Measurements from ENCODE around the gene MGAT5.

MGAT5 gene

GRCh38 chr2:134433469-134433868 is 179.6 kb downstream of the MGAT5 start:
- no peak for DNase-seq

DNA sequence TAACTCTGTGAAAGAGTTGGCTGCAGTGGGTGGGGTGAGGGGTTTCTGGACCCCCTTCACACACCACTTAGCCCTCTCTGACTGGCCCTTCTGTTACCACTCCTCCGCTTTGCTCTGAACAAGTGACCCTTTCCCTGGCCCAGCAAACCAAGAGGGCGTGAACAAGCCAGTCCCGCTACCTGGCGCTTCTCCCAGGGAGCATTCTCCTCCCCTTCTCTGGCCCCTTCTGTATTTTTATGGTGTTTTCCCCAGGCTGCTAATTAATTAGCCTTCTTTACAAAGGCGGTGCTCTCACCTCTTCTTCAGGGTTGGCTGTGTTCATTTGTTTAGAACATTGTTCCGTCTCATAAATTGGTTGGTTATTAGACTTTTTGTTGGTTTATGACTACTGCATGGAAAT is 180.1 kb downstream of the MGAT5 start:
- DNase-seq = no peak

GRCh38 chr2:134435505-134435904 is 181.6 kb downstream of the MGAT5 start:
- no peak for DNase-seq

DNA sequence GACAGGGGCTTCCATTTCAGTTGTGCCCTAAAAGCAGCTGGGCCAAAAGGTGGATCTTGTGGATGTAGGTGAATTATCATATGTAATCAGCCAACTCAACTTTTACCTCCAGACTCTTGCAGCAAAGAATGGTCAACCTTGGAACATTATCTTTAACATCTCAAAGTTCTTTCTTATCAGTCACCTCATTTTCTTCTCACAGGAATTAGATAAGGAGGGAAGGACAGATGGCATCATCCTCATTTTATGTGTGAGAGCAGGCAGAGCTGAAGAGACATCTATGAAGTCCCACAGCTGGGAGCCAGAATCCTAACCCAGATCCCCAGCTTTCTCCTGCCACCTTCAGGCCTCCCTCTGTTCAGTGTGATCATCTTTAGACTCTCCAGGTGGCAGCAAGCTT is 182.1 kb downstream of the MGAT5 start:
- no peak for DNase-seq

DNA sequence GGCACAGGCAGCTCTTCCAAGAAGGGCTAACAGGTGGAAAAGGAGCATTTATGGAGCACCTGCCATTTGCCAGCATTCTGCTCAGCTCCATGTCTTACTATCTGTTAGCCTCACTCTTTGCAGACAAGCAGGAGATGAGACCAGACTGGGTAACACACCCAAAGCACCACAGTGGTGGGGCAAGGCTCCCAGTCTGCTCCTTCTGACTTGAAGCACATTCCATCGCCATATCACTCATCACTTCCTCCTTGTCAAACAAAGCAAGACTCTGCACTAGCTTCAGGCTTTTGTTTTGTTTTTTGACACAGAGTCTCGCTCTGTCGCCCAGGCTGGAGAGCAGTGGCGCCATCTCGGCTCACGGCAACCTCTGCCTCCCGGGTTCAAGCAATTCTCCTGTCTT is 182.8 kb downstream of the MGAT5 start:
- DNase-seq = no peak

- DNase-seq = no peak
These were observed 184.5 kb downstream of the MGAT5 start for GRCh38 chr2:134438371-134438770.

- no peak for DNase-seq
These were observed 186.6 kb downstream of the MGAT5 start for GRCh38 chr2:134440336-134440909.

GRCh38 chr2:134441153-134441863 is 187.4 kb downstream of the MGAT5 start:
- no peak for DNase-seq

- no peak for DNase-seq
These were observed 190.1 kb downstream of the MGAT5 start for GRCh38 chr2:134443814-134444480.

- no peak for DNase-seq
These were observed 191.2 kb downstream of the MGAT5 start for GRCh38 chr2:134445116-134445515.

GRCh38 chr2:134445985-134446382 is 192.1 kb downstream of the MGAT5 start:
- no peak for DNase-seq

DNA sequence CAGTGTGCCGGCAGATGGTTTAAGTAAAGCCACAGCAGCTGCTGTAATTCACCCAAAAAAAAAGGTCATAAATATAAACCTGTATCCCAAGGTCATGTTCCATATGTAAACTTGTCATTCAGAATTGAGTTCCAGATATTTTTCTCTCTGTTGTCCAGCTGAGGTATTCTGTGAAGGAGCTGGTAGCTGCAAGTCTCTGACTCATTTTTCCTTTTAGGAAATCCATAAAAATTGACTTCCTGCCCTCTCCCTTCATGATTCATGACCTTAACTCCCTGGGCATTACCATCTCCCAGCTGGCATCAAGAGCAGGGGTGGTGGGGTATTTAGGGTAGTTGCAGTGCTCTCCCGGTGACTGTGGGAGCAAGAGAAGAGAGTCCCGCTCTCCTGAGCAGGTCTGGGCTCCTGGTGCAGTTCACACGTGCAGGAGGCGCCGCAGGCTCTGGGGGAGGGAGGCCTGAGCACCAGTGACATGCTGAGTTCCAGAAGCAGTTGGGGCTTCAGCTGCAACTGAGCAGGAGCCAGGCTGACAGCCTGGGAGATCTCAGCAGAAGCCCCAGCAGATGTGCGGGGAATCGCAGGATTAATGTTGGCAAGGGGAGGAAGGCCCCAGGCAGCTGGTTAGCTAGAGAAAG is 192.6 kb downstream of the MGAT5 start:
- no peak for DNase-seq

DNA sequence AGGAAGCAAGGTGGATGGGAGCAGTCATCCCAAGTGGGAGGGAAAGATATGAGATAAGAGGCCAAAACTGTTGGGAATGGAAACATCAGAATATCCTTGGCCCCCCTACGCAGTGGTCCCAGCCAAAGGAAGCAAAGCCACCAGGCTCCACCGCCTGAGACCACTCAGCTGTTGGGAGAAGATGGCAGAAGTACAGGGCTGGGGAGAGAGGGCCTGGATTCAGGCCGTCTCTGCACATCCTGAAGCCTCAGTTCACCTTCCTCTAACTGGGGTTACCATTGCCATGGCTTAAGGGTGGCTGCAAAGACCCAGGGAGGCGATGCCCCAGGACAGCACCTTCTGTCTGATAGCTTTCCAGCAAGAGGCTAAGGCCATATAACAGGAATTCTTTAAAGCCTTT is 193.8 kb downstream of the MGAT5 start:
- no peak for DNase-seq

DNA sequence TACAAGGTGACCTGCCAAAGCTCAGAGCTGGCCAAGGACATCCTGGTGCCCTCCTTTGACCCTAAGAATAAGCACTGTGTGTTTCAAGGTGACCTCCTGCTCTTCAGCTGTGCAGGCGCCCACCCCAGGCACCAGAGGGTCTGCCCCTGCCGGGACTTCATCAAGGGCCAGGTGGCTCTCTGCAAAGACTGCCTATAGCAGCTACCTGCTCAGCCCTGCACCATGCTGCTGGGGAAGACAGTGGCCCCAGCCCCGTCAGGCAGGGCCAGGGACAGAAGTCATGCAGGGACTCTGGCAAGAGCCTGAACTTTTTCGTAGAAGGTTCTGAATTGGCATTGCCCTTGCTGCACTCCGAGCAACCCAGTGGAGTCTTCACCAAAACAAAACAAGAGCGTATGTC is 194.8 kb downstream of the MGAT5 start:
- DNase-seq = no peak

DNA sequence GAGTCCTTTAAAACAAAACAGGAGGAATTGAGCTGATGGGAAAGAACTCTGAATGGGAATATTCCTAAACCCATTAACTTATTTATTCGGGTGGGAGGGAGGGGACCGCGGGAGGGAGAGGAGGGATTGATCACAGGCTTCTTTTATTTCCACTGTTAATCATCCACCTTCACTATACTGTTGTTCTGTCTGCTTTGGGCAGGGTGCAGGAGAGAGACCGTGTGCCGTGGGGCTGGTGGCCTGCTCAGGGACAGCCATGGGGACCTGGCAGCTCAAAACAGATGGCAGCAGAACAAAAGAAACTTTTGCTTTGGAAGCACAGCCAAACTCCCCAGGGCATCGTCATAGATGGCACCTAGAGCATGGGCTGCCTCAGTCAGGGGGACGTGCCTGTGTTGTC is 195.3 kb downstream of the MGAT5 start:
- no peak for DNase-seq

- no peak for DNase-seq
These were observed 196.1 kb downstream of the MGAT5 start for GRCh38 chr2:134449751-134450513.

GRCh38 chr2:134451347-134451630 is 197.4 kb downstream of the MGAT5 start:
- no peak for DNase-seq

GRCh38 chr2:134452042-134452733 is 198.3 kb downstream of the MGAT5 start:
- no peak for DNase-seq

- DNase-seq = no peak
These were observed 199.6 kb downstream of the MGAT5 start for GRCh38 chr2:134453476-134453875.

GRCh38 chr2:134453973-134454372 is 200.1 kb downstream of the MGAT5 start:
- DNase-seq = no peak

DNA sequence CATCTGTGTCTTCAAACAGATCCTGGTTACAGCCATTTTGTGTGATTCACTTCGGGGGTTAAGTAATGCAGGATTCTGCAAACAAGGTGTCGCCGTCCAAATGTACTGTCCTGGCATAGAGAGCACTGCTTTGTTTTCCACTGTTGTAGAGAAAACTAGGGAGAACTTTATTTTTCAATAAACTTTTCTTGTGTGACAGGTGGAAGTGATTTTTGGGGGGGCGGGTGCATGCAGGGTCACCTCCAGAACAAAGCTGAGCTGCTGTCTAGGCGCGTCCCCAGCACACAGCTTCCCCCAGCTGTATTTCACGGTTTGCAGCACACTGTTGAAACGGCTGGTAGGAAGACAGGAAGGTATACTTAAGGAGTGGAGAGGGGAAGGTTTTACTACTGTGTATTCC is 200.6 kb downstream of the MGAT5 start:
- DNase-seq = no peak

GRCh38 chr2:134454931-134455330 is 201.1 kb downstream of the MGAT5 start:
- no peak for DNase-seq

DNA sequence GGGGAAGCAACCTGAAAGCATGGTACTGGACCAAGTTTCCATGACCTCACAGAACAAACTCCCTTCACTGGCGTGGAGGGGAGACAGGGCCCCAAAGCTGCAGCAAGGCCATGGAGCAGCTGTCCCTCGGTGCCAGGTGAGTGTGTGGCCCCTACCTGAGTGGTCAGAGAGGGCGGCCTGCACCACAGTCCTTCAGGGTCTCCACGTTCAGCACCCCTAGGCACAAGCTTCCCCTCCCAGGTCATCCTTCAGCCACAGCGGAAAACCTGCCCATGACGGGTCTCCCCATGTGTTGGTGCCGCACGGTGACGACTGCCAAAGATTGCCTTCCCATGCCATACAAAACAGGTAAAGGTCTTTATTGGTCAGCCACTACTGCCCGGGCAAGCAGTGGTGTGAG is 201.6 kb downstream of the MGAT5 start:
- no peak for DNase-seq

All from stimulated activated naive CD4-positive, alpha-beta T cell treated with Interleukin-2 at 50 U/mL for 16 hours (primary cell).